AG04449 (cell line): ENCODE measurements around the gene BAIAP2L1.
"Not testable (repeated sequence)": the region's sequence is repeated elsewhere in the genome, so short reads cannot be mapped to it uniquely, and the experiment has no call there.

Experiments
- CTCF ChIA-PET: fragments of 350-600 bp; formaldehyde crosslinking; extraction: SDS; loops from one replicate; lab custom pipeline; 2021; ENCODE audit warnings: antibody characterized with exemption; lab: Yijun Ruan, JAX
- POLR2A ChIA-PET: fragments of 400-600, 350-600 bp; formaldehyde crosslinking; extraction: SDS; loops from one replicate; lab custom pipeline; 2020; ENCODE audit warnings: antibody characterized with exemption, inconsistent platforms; lab: Yijun Ruan, JAX
- DNase-seq: peaks from one replicate; pipeline ENCODE4 v3.0.0-alpha.2; 2010; ENCODE audit warnings: low read depth, low spot score
- H3K4me3 ChIP-seq: 2 replicates; pipeline ENCODE4 v1.5.1; 2011; ENCODE audit warnings: low read depth, mild to moderate bottlenecking, control low read depth, low read length
- TF ChIP-seq, protein P1 (sequence below): IDR thresholded peaks from one replicate; pipeline ENCODE4 v1.5.1; 2011; ENCODE audit warnings: mild to moderate bottlenecking, moderate library complexity, low read length, control low read depth, inconsistent platforms; ENCODE audit not compliant: insufficient read depth; ENCODE audit errors: missing control alignments

BAIAP2L1 gene, protein sequence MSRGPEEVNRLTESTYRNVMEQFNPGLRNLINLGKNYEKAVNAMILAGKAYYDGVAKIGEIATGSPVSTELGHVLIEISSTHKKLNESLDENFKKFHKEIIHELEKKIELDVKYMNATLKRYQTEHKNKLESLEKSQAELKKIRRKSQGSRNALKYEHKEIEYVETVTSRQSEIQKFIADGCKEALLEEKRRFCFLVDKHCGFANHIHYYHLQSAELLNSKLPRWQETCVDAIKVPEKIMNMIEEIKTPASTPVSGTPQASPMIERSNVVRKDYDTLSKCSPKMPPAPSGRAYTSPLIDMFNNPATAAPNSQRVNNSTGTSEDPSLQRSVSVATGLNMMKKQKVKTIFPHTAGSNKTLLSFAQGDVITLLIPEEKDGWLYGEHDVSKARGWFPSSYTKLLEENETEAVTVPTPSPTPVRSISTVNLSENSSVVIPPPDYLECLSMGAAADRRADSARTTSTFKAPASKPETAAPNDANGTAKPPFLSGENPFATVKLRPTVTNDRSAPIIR

GRCh38 chr7:98400542-98401340 is at the start of gene BAIAP2L1:
Gene BAIAP2L1, minus strand, starts transcription at chr7:98401090. Its CDS starts 238 bp downstream, at chr7:98400852.
- peak within 1 kb of the TSS; percentile 72 for H3K4me3 ChIP-seq
- POLR2A ChIA-PET = interaction anchor here (0.6 to 1.1 kb wide), 4 partner anchors 49 to 460 kb away, joined by 3 to 4 read pairs (median 3); no protein-coding TSS in a partner anchor

DNA sequence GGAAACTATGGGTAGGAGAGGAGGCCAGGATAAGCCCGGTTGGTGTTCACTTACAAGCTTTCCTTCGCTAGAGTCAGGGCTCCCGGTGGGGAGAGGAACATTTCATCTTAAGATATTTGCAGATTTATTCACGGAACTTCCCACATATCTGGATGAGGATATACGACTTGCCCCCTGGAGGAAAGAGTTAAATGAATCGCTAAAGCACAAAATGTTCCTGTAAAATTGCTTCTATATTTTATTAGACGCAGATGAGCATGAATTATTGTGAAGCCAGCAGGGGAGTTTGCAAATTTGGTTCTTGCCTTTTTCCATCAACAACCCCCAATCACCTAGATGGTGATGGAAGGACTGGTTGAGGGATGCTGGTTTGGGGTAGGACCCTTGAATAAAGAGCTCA is 47.9 kb upstream of the BAIAP2L1 start:
- CTCF ChIA-PET = no interaction called here
- no peak for DNase-seq
- TF ChIP-seq, protein P1, sequence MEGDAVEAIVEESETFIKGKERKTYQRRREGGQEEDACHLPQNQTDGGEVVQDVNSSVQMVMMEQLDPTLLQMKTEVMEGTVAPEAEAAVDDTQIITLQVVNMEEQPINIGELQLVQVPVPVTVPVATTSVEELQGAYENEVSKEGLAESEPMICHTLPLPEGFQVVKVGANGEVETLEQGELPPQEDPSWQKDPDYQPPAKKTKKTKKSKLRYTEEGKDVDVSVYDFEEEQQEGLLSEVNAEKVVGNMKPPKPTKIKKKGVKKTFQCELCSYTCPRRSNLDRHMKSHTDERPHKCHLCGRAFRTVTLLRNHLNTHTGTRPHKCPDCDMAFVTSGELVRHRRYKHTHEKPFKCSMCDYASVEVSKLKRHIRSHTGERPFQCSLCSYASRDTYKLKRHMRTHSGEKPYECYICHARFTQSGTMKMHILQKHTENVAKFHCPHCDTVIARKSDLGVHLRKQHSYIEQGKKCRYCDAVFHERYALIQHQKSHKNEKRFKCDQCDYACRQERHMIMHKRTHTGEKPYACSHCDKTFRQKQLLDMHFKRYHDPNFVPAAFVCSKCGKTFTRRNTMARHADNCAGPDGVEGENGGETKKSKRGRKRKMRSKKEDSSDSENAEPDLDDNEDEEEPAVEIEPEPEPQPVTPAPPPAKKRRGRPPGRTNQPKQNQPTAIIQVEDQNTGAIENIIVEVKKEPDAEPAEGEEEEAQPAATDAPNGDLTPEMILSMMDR = no peak
- POLR2A ChIA-PET = no interaction called here
- H3K4me3 ChIP-seq = no peak overlapping the region

More at GRCh38 chr7:98400542-98401340, at the start of gene BAIAP2L1:
- DNase-seq = no peak
- TF ChIP-seq, protein P1 = no peak
- CTCF ChIA-PET = interaction anchor here (0.9 to 5.3 kb wide), 21 partner anchors 8 to 148 kb away, joined by 3 to 57 read pairs (median 6); no protein-coding TSS in a partner anchor

GRCh38 chr7:98440992-98441391 is 40.1 kb upstream of the BAIAP2L1 start:
- H3K4me3 ChIP-seq, DNase-seq, POLR2A ChIA-PET: not testable (repeated sequence)
- CTCF ChIA-PET = interaction anchor here (1.3 kb wide), 1 partner anchor 21 kb away, joined by 3 read pairs; no protein-coding TSS in a partner anchor

DNA sequence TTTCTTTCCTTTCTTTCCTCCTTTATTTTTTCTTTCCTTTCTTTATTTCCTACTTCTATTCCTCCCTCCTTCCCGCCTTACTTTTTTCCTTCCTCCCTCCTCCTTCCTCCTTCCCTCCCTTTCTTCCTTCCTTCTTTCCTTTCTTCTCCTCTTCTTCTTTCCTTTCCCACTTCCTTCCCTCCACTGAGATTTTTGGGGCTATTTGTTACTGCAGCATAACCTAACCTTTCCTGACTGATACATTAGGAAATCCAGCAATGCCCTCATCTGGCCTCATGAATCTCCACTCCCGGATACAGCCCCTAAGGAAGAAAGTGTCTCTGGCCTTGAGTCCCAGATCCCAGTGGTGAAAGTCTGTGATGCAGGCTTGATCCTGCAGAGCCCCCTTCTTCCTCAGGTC is 38.6 kb upstream of the BAIAP2L1 start:
- POLR2A ChIA-PET = no interaction called here
- CTCF ChIA-PET = no interaction called here
- TF ChIP-seq, protein P1 = no peak
- no peak overlapping the region for H3K4me3 ChIP-seq
- no peak for DNase-seq

DNA sequence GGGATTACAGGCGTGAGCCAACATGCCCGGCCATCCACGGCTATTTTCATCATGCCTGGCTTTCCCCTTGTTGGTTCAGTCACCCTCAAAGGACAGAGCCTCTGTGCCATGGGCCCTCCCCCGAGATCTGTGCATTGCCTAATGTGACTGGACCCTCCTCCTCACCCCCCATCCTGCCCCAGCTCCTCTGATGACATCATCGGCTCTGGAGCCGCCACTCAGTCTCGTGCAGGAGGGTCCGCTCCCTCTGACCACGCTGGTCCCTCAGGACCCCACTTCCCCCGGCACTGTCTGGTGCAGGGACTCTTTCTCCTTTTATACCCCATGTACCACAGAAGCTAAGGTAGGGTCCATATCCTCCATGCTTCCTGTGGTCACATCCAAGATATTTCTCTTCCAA is 33.2 kb upstream of the BAIAP2L1 start:
- no peak overlapping the region for H3K4me3 ChIP-seq
- TF ChIP-seq, protein P1 = no peak
- DNase-seq = no peak
- POLR2A ChIA-PET = no interaction called here
- CTCF ChIA-PET = interaction anchor here (0.8 to 9.0 kb wide), 10 partner anchors 14 to 485 kb away, joined by 3 to 135 read pairs (median 5); no protein-coding TSS in a partner anchor

DNA sequence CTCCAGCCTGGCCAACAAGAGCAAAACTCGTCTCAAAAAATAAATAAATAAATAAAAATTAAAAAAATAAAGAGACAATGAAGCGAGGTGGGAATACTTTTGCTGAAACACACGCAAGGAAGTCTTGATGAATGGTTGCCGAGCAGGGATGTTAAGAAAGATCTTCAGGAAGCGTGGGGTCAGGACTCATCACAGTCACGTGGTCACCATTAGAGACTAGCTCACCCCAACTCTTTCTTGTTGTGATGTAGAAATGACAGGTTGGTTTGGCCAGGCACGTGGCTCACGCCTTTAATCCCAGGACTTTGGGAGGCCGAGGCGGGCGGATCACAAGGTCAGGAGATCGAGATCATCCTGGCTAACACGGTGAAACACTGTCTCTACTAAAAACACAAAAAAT is 28.9 kb upstream of the BAIAP2L1 start:
- TF ChIP-seq, protein P1 = no peak
- no peak for DNase-seq
- no peak overlapping the region for H3K4me3 ChIP-seq
- ChIA-PET POLR2A (no interaction called here), CTCF (interaction anchor here (8.3 to 9.0 kb wide), 2 partner anchors 10 to 412 kb away, joined by 43 to 135 read pairs; no protein-coding TSS in a partner anchor)
